PFSK-1 (cell line): ENCODE measurements around the gene GSTM4.

Source experiments
- FOXP2 ChIP-seq: optimal IDR thresholded peaks from 2 replicates; pipeline ENCODE3; 2011; ENCODE audit warnings: borderline replicate concordance, control low read depth, inconsistent platforms; ENCODE audit not compliant: insufficient read depth; ENCODE audit errors: extremely low read length, extremely low read depth
- POLR2AphosphoS5 ChIP-seq: IDR thresholded peaks from 2 replicates; pipeline ENCODE4 v1.6.1; 2012; ENCODE audit warnings: low read depth, mild to moderate bottlenecking, control low read depth, low read length, moderate library complexity
- SIN3A ChIP-seq: IDR thresholded peaks from 2 replicates; pipeline ENCODE4 v1.6.1; 2012; ENCODE audit warnings: mild to moderate bottlenecking, low read length, moderate library complexity, borderline replicate concordance; ENCODE audit not compliant: insufficient read depth
- TAF1 ChIP-seq: IDR thresholded peaks from 2 replicates; pipeline ENCODE4 v1.6.1; 2012; ENCODE audit warnings: low read length, control low read depth, borderline replicate concordance; ENCODE audit not compliant: insufficient read depth
- TF ChIP-seq, protein P1 (sequence below), 2 experiments: IDR thresholded peaks; 2 replicates each; pipeline versions ENCODE4 v1.6.1 to v1.8.0; 2011 to 2012; ENCODE audit warnings: low read depth in 2 of 2, low read length in 2 of 2, control low read depth in 1 of 2, inconsistent platforms in 1 of 2, mild to moderate bottlenecking in 1 of 2, moderate library complexity in 1 of 2; ENCODE audit not compliant: insufficient read depth in 1 of 2

GSTM4 gene

DNA sequence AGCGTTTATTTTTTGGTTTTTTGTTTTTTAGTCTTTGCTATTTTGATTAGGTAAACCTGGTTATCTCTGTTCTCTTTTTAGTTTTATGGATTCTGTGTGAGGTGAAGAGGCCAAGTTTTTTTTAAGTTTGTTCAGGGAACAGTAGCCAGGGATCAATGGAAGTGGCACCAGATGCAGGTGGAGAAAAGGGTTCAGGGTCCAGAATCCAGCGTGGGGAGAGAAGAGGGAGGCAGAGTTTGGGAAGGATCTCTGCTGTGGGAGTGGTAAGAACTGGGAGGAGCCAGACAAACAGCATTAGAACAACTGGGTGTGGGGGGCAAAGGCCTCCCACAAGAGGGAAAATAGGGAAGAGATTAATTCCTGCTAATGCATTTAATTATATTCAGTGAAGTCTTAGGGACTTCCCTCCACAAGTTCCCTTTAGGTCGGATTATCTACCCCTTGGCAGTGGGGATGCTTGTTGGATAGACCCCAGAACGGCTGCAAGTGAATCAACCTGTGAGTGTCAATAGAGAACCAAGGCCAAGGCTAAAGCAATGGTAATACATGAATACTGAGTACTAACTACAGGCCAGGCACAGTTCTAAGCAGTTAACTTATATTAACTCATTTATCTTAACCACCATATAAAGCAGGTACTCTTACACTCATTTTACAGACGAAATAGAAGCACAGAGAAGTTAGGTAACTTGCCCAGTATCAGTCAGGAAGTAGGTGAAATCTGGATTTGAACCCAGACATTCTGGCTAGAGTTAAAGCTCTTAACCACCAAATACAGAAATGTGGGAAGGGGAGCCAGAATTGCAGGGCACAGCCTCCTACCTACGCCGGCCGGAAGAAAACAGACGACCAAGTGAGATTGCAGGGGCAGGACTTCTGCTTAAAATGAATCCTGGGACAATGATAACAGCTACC is 37.0 kb upstream of the GSTM4 start:
- TF ChIP-seq POLR2AphosphoS5 (no peak), FOXP2 (no peak), SIN3A (no peak), TAF1 (no peak)
- TF ChIP-seq, protein P1, sequence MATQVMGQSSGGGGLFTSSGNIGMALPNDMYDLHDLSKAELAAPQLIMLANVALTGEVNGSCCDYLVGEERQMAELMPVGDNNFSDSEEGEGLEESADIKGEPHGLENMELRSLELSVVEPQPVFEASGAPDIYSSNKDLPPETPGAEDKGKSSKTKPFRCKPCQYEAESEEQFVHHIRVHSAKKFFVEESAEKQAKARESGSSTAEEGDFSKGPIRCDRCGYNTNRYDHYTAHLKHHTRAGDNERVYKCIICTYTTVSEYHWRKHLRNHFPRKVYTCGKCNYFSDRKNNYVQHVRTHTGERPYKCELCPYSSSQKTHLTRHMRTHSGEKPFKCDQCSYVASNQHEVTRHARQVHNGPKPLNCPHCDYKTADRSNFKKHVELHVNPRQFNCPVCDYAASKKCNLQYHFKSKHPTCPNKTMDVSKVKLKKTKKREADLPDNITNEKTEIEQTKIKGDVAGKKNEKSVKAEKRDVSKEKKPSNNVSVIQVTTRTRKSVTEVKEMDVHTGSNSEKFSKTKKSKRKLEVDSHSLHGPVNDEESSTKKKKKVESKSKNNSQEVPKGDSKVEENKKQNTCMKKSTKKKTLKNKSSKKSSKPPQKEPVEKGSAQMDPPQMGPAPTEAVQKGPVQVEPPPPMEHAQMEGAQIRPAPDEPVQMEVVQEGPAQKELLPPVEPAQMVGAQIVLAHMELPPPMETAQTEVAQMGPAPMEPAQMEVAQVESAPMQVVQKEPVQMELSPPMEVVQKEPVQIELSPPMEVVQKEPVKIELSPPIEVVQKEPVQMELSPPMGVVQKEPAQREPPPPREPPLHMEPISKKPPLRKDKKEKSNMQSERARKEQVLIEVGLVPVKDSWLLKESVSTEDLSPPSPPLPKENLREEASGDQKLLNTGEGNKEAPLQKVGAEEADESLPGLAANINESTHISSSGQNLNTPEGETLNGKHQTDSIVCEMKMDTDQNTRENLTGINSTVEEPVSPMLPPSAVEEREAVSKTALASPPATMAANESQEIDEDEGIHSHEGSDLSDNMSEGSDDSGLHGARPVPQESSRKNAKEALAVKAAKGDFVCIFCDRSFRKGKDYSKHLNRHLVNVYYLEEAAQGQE (IDR thresholded peaks at IDR 0.05; ENCODE audit: insufficient read depth in 1 of 2, low read depth in 2 of 2, low read length in 2 of 2) = no peak

DNA sequence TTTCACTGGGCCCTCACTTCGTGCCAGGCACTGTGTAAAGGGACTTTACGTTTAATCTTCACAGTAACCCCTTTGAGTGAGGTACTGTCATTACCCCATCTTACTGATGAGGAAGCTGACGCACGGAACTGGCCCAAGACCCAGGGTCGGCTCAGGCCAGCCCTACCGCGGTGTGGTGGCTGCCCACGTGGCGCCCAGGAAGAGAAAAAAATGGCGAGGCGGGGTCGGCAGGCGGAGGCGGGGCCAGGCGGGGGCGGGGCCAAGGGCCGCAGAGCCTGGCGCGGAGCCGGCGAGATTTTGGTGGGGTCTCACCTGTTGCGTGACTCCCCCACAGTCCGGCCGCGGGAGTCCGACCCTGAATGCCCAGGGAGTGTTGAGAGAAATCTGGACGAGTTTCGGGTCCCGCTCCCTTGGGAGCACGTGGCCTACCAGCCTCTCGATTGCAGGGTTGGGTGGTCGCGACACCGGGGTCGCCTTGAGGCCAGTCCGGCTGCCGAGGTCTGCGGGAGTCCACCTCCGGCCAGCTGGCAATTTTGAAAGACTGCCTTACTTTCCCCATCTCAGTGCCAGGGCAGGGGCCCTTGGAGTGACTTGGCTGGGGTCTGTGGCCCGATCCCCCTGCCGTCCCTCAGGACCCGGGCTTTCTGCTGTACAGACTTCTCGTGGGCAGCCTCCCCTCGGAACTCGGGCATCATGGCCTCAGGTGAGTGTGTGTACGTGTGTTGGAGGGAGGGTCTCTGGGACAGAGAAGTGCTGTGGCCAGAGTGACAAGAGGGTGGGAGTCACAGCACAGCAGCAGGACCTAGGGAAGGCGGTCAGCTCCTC is 36.1 kb upstream of the GSTM4 start, which contains the start of the genes AMPD2 and GNAT2:
Gene AMPD2 (plus strand): TSS at position 262 of the 825 bp plus-strand sequence. CDS start 1,339 bp downstream, outside the sequence.
Gene GNAT2 (minus strand): TSS at position 41 of the 825 bp plus-strand sequence. CDS start 6,746 bp downstream, outside the sequence.
- peak; percentile 84; the same call in 1 of the 2 replicates for TF ChIP-seq SIN3A
- peak; percentile 77; the same call in 1 of the 2 replicates for TF ChIP-seq TAF1
- peak; percentile 46 for TF ChIP-seq FOXP2
- TF ChIP-seq, protein P1 (IDR thresholded peaks at IDR 0.05; ENCODE audit: insufficient read depth in 1 of 2, low read depth in 2 of 2, low read length in 2 of 2) = peak in 1 of 2 experiments; percentile 59; a peak in 2 of 4 replicates
- peak; percentile 84 for TF ChIP-seq POLR2AphosphoS5

DNA sequence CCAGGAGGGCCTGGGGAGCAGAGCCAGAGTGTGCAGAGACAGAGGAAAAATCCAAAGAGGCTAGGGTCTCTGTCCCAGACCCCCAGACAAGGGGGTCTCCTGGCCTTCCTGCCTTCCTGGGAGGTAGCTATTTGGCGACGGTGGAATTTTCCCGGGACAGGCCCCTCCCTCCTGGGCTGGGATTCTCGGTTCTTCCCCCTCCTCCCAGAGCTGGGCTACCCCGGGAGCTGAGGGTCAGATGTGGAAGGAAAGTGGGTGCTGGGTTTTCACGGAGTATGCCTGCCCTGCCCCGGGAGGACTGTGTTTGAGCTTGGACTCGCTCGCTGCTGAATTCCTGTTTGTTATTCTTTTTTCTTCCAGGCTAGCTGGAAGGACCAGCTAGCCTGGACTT is 35.5 kb upstream of the GSTM4 start:
- no peak for TF ChIP-seq SIN3A
- no peak for TF ChIP-seq FOXP2
- TF ChIP-seq TAF1 = no peak

DNA sequence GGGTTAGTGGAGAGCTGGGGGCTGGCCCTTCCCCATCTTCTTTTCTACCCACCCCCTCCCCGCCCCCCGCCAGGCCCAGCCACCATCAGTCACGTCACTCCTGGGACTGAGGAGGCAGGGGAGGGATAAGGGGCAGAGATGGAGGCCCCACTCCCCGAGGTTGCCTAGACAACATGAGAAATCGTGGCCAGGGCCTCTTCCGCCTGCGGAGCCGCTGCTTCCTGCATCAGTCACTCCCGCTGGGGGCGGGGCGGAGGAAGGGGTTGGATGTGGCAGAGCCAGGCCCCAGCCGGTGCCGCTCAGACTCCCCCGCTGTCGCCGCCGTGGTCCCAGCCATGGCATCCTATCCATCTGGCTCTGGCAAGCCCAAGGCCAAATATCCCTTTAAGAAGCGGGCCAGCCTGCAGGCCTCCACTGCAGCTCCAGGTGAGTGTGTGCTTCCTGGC is 35.0 kb upstream of the GSTM4 start:
- TF ChIP-seq TAF1 (no peak), POLR2AphosphoS5 (no peak), FOXP2 (peak; percentile 86), SIN3A (peak; percentile 66; the same call in 1 of the 2 replicates)
- TF ChIP-seq, protein P1 (IDR thresholded peaks at IDR 0.05; ENCODE audit: insufficient read depth in 1 of 2, low read depth in 2 of 2, low read length in 2 of 2) = no peak
